Esophagus squamous epithelium (tissue), 4 donors: ENCODE results near the gene WIZ.

Experiments used
- CTCF ChIP-seq, 6 experiments: fragments of 450-650 bp in 4 of 6; fragments of 200-600 bp in 2 of 6; sonication (generic) in 2 of 6; IDR thresholded peaks; one replicate each; pipeline ENCODE4 v1.5.1; 2016 to 2019; ENCODE audit warnings: antibody characterized with exemption in 6 of 6, mild to moderate bottlenecking in 4 of 6, moderate library complexity in 4 of 6
- POLR2A ChIP-seq, 4 donors: fragments of 450-650 bp; IDR thresholded peaks; one replicate each; pipeline ENCODE4 v1.6.1; 2017; ENCODE audit warnings: antibody characterized with exemption in 4 of 4, mild to moderate bottlenecking in 4 of 4, moderate library complexity in 3 of 4

GRCh38 chr19:15487038-15487437 is 37.3 kb upstream of the WIZ start:
- TF ChIP-seq CTCF (IDR thresholded peaks at IDR 0.05) (no peak), POLR2A (IDR thresholded peaks at IDR 0.05) (no peak)
